GM12891 (cell line): ENCODE measurements around the gene CERS6.

Experiments
- POLR2A ChIP-seq: IDR thresholded peaks from 2 replicates; pipeline ENCODE4 v1.6.1; 2011; ENCODE audit warnings: low read depth, low read length, control low read depth
- POLR2AphosphoS5 ChIP-seq: IDR thresholded peaks from 2 replicates; pipeline ENCODE4 v1.6.1; 2011; ENCODE audit warnings: low read depth, low read length, control low read depth

DNA sequence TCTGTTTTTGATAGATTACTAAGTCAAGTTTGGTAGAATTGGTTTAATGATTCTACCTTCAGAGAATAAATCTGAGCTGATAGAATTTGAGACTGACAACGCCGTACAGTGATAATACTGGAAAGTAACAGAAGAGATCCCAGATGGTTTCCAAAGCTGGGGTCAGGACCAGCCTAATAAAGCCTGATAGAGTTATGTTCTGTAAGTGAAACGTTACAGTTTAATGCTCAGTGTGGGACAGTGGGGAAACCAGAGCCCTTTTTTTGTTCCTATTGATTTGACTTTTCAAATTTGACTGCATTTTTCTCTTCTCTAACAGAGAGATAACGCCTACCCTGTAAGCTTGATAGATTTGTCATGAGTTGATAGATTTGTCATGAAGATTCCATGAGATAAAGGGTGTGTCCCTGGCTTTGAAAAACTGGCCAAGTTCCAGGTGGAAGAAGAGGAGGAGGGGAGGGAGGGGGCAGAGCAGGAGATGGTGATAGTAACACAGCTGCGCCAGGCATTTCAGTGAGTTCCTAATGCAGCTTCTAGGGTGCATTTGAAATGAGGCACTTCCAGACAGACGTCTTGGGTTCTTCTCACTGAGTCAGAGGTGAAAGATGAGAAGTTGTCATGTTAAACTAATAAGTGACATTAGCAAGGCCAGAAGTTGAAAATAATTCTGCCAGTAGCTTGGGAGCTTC lies 65.1 kb downstream of the CERS6 start:
- no peak for TF ChIP-seq POLR2AphosphoS5
- TF ChIP-seq POLR2A: no peak
